Liver (tissue), 9 donors: Measurements from ENCODE around the gene ZDHHC24. TPM values are rescaled to one million over a fixed set of nuclear protein-coding genes. Genes with fewer than 3 reads are reported as not detected.

Source experiments
- DNase-seq: peaks from one replicate; pipeline ENCODE4 v3.0.0-alpha.2; 2017; ENCODE audit warnings: low spot score
- H3K27ac ChIP-seq, 2 donors: one replicate each; pipeline ENCODE4 v1.7.0; 2013; ENCODE audit warnings: inconsistent platforms in 2 of 2, low read length in 2 of 2, control low read depth in 1 of 2, low read depth in 1 of 2, mild to moderate bottlenecking in 1 of 2
- H3K27me3 ChIP-seq, 4 donors: one replicate each; pipeline versions ENCODE4 v1.6.1 to v1.7.0; 2013; ENCODE audit warnings: low read length in 3 of 4, inconsistent platforms in 1 of 4, mild to moderate bottlenecking in 1 of 4, moderate library complexity in 1 of 4; ENCODE audit not compliant: control insufficient read depth in 4 of 4, insufficient read depth in 4 of 4
- H3K36me3 ChIP-seq, 4 donors: one replicate each; pipeline versions ENCODE4 v1.6.1 to v1.7.0; 2013; ENCODE audit warnings: low read length in 3 of 4, mild to moderate bottlenecking in 3 of 4, low read depth in 1 of 4, moderate library complexity in 1 of 4; ENCODE audit not compliant: control insufficient read depth in 4 of 4, insufficient read depth in 3 of 4
- H3K4me1 ChIP-seq, 4 donors: one replicate each; pipeline versions ENCODE4 v1.6.1 to v1.7.0; 2013; ENCODE audit warnings: low read length in 3 of 4, mild to moderate bottlenecking in 3 of 4, moderate library complexity in 1 of 4; ENCODE audit not compliant: control insufficient read depth in 4 of 4, insufficient read depth in 4 of 4
- H3K4me3 ChIP-seq, 3 donors: one replicate each; pipeline versions ENCODE4 v1.6.1 to v1.7.0; 2013; ENCODE audit warnings: low read length in 3 of 3, control low read depth in 1 of 3, low read depth in 1 of 3, mild to moderate bottlenecking in 1 of 3
- H3K9ac ChIP-seq, 2 donors: one replicate each; pipeline ENCODE4 v1.7.0; 2013; ENCODE audit warnings: low read length in 2 of 2, mild to moderate bottlenecking in 2 of 2, moderate library complexity in 2 of 2, control low read depth in 1 of 2, low read depth in 1 of 2
- H3K9me3 ChIP-seq, 4 donors: one replicate each; pipeline versions ENCODE4 v1.6.1 to v1.7.0; 2013; ENCODE audit warnings: low read length in 3 of 4; ENCODE audit not compliant: control insufficient read depth in 4 of 4
- ATF3 ChIP-seq: IDR thresholded peaks from 2 replicates; pipeline ENCODE4 v1.6.1; 2016; ENCODE audit warnings: antibody characterized with exemption
- CTCF ChIP-seq: fragments of 150-350 bp; IDR thresholded peaks from 2 replicates; pipeline ENCODE4 v1.5.1; 2017; ENCODE audit warnings: improper control_type of control experiment, low read depth, low read length; ENCODE audit not compliant: missing input control
- EGR1 ChIP-seq, 2 donors: IDR thresholded peaks; 2 replicates each; pipeline ENCODE4 v1.6.1; 2016 to 2018; ENCODE audit warnings: antibody characterized with exemption in 2 of 2, low read depth in 2 of 2
- FOXA1 ChIP-seq: IDR thresholded peaks from 2 replicates; pipeline ENCODE4 v1.6.1; 2016; ENCODE audit warnings: antibody characterized with exemption
- FOXA2 ChIP-seq: IDR thresholded peaks from 2 replicates; pipeline ENCODE4 v1.6.1; 2016; ENCODE audit warnings: antibody characterized with exemption
- GABPA ChIP-seq, 2 donors: IDR thresholded peaks in 1 of 2; conservative IDR thresholded peaks in 1 of 2; 2 replicates each; pipeline ENCODE4 v1.6.1; 2016; ENCODE audit warnings: antibody characterized with exemption in 2 of 2, mild to moderate bottlenecking in 1 of 2, moderate library complexity in 1 of 2
- HNF4A ChIP-seq, 2 donors: conservative IDR thresholded peaks; 2 replicates each; pipeline ENCODE4 v1.6.1; 2016; ENCODE audit warnings: antibody characterized with exemption in 2 of 2, mild to moderate bottlenecking in 2 of 2
- HNF4G ChIP-seq: IDR thresholded peaks from 2 replicates; pipeline ENCODE4 v1.6.1; 2016; ENCODE audit warnings: antibody characterized with exemption
- JUND ChIP-seq, 2 donors: IDR thresholded peaks; 2 replicates each; pipeline ENCODE4 v1.6.1; 2016; ENCODE audit warnings: antibody characterized with exemption in 2 of 2
- MAX ChIP-seq: IDR thresholded peaks from 2 replicates; pipeline ENCODE4 v1.6.1; 2016; ENCODE audit warnings: antibody characterized with exemption
- NR2F2 ChIP-seq: IDR thresholded peaks from 2 replicates; pipeline ENCODE4 v1.6.1; 2016; ENCODE audit warnings: antibody characterized with exemption
- RAD21 ChIP-seq, 2 donors: IDR thresholded peaks; 2 replicates each; pipeline ENCODE4 v1.6.1; 2016; ENCODE audit warnings: antibody characterized with exemption in 2 of 2, mild to moderate bottlenecking in 2 of 2
- REST ChIP-seq: IDR thresholded peaks from 2 replicates; pipeline ENCODE4 v1.6.1; 2016; ENCODE audit warnings: antibody characterized with exemption, mild to moderate bottlenecking
- RXRA ChIP-seq, 2 donors: IDR thresholded peaks; 2 replicates each; pipeline ENCODE4 v1.6.1; 2017 to 2018; ENCODE audit warnings: antibody characterized with exemption in 2 of 2, mild to moderate bottlenecking in 1 of 2
- SP1 ChIP-seq: IDR thresholded peaks from 2 replicates; pipeline ENCODE4 v1.6.1; 2018; ENCODE audit warnings: antibody characterized with exemption, mild to moderate bottlenecking
- TAF1 ChIP-seq: conservative IDR thresholded peaks from 2 replicates; pipeline ENCODE4 v1.6.1; 2016; ENCODE audit warnings: antibody characterized with exemption, mild to moderate bottlenecking
- YY1 ChIP-seq: IDR thresholded peaks from 2 replicates; pipeline ENCODE4 v1.6.1; 2016; ENCODE audit warnings: antibody characterized with exemption, mild to moderate bottlenecking
- ZBTB33 ChIP-seq: IDR thresholded peaks from 2 replicates; pipeline ENCODE4 v1.6.1; 2016; ENCODE audit warnings: antibody characterized with exemption
- WGBS: extraction: QIAGEN DNeasy Blood & Tissue Kit; methylation state at CpG from one replicate; pipeline ENCODE4 v1.1.7; 2013; 5-methylcytosine and 5-hydroxymethylcytosine counted together
- polyA plus RNA-seq, 2 donors: library from polyadenylated mRNA; stranded (reverse) in 1 of 2; unstranded in 1 of 2; fragments of 200-250 nt in 1 of 2; fragments of >200 nt in 1 of 2; fragmentation: Nextera tagmentation in 1 of 2; extraction: Ambion mirVana in 1 of 2; gene quantifications; one replicate each; pipeline versions ENCODE4 v1.2.1 to v1.2.3, GENCODE V29; 2013 to 2015
- total RNA-seq, 2 donors: library from RNA; depleted of rRNA; stranded (reverse); fragments of >200 nt; gene quantifications; one replicate each; pipeline ENCODE4 v1.2.3, GENCODE V29; 2014
- donor health status: healthy.
- donor health status: healthy.
- donor health status: healthy.
- donor health status: healthy.
- donor health status: healthy.

Gene ZDHHC24
- total and polyA plus RNA-seq, 4 donors: 4.1 to 6.4 (median 5.1) TPM

- TF ChIP-seq MAX (no peak), RXRA (IDR thresholded peaks at IDR 0.05) (no peak), ATF3 (no peak), NR2F2 (no peak), RAD21 (IDR thresholded peaks at IDR 0.05) (no peak), HNF4G (no peak), HNF4A (conservative IDR thresholded peaks at IDR 0.05) (no peak), ZBTB33 (no peak), GABPA (IDR thresholded peaks at IDR 0.05 in 1 of 2, conservative IDR thresholded peaks at IDR 0.05 in 1 of 2) (no peak), YY1 (no peak), SP1 (no peak), FOXA2 (no peak), EGR1 (IDR thresholded peaks at IDR 0.05; ENCODE audit: low read depth in 2 of 2) (no peak), CTCF (no peak), JUND (IDR thresholded peaks at IDR 0.05) (no peak), FOXA1 (no peak)
Measured at GRCh38 chr11:66479394-66480116, 66.3 kb downstream of the ZDHHC24 start.

GRCh38 chr11:66478729-66479393, 67.0 kb downstream of the ZDHHC24 start:
- DNase-seq: peak; percentile 34
- Histone ChIP-seq H3K9ac (peak overlapping the region in 1 of 2 donors; percentile 76), H3K36me3 (peaks cover 0 to 7% (median under 1%) of the 10 kb centered on the region in 4 donors), H3K27ac (peak overlapping the region in 1 of 2 donors; percentile 76), H3K27me3 (no peaks in the 10 kb centered on the region), H3K4me3 (peak overlapping the region in 2 of 3 donors; percentile 70 to 80), H3K9me3 (no peaks in the 10 kb centered on the region), H3K4me1 (peaks cover 2 to 16% (median 13%) of the 10 kb centered on the region in 4 donors)
- no peak for TF ChIP-seq TAF1
- peak; percentile 62 for TF ChIP-seq CTCF
- TF ChIP-seq RAD21 (IDR thresholded peaks at IDR 0.05): peak in 1 of 2 donors; percentile 65
- peak; percentile 25 for TF ChIP-seq REST
- TF ChIP-seq NR2F2: no peak
- 57% methylated on average over 8 of the region's 8 CpGs for WGBS

More at GRCh38 chr11:66479394-66480116, 66.3 kb downstream of the ZDHHC24 start:
- peak overlapping the region; percentile 76 to 87 for H3K27ac ChIP-seq
- H3K36me3 ChIP-seq: peaks cover 0 to 7% (median 2%) of the 10 kb centered on the region in 4 donors
- peak overlapping the region; percentile 70 to 87 (median 80) for H3K4me3 ChIP-seq
- no peaks in the 10 kb centered on the region for H3K9me3 ChIP-seq
- WGBS: 3% methylated on average over 34 of the region's 34 CpGs
- peak overlapping the region; percentile 76 to 81 for H3K9ac ChIP-seq
- peak; percentile 47 for DNase-seq
- no peaks in the 10 kb centered on the region for H3K27me3 ChIP-seq
- H3K4me1 ChIP-seq: peaks cover 2 to 16% (median 13%) of the 10 kb centered on the region in 4 donors
